Astrocyte (in vitro differentiated cells and primary cell): ENCODE measurements around the gene KIRREL3.

ENCODE experiments used
- CTCF ChIP-seq: IDR thresholded peaks from 2 replicates; pipeline ENCODE4 v1.5.1; 2011; ENCODE audit warnings: low read depth, mild to moderate bottlenecking, inconsistent platforms, low read length, moderate library complexity; ENCODE audit not compliant: insufficient read depth
- EZH2 ChIP-seq: IDR thresholded peaks from 2 replicates; pipeline ENCODE4 v1.6.1; 2012; ENCODE audit warnings: mild to moderate bottlenecking, low read length, inconsistent platforms; ENCODE audit not compliant: insufficient read depth

- no peak for TF ChIP-seq CTCF
- TF ChIP-seq EZH2 = no peak
These were observed 34.4 kb upstream of the KIRREL3 start for GRCh38 chr11:127034973-127035372.
